IMR-90 (cell line): ENCODE results near the gene HYAL3. TPM values are rescaled to one million over a fixed set of nuclear protein-coding genes. Genes with fewer than 3 reads are reported as not detected.

Source experiments
- ATAC-seq: fragments of 200-7000 bp; cut with Tn5 transposase; 2 replicates; pipeline ENCODE4 v1.9.1; 2020; ENCODE audit warnings: low read depth, mild to moderate bottlenecking, moderate library complexity
- BruUV-seq: library from RNA; stranded (reverse); fragments of 400-500 nt; replicated peaks from 2 replicates; lab custom pipeline; 2021; lab: Mats Ljungman, UMichigan
- CTCF ChIA-PET: fragments of 300-600 bp; formaldehyde crosslinking; extraction: SDS; loops from one replicate; lab custom pipeline; 2021; ENCODE audit warnings: antibody characterized with exemption; lab: Yijun Ruan, JAX
- POLR2A ChIA-PET: fragments of 300-600 bp; sonication (Branson Sonifier 250); formaldehyde crosslinking; loops from one replicate; lab custom pipeline; 2022; ENCODE audit warnings: antibody characterized with exemption; ENCODE audit not compliant: unreplicated experiment; lab: Charles Lee
- DNase-seq: peaks from one replicate; pipeline ENCODE4 v3.0.0; 2013
- H2AFZ ChIP-seq: replicated peaks from 2 replicates; pipeline ENCODE3; 2013; ENCODE audit warnings: low read length, mild to moderate bottlenecking; ENCODE audit not compliant: poor library complexity
- H2AK5ac ChIP-seq: 2 replicates; pipeline ENCODE4 v1.6.1; 2013; ENCODE audit warnings: low read depth, low read length, inconsistent platforms
- H2AK9ac ChIP-seq: replicated peaks from 2 replicates; pipeline ENCODE3; 2013; ENCODE audit warnings: mild to moderate bottlenecking, low read depth, low read length, moderate library complexity; ENCODE audit not compliant: poor library complexity
- H2BK120ac ChIP-seq: 2 replicates; pipeline ENCODE4 v1.6.1; 2013; ENCODE audit warnings: low read depth, low read length, inconsistent platforms
- H2BK15ac ChIP-seq: 3 replicates; pipeline ENCODE4 v1.6.1; 2013; ENCODE audit warnings: low read depth, low read length, inconsistent platforms
- H2BK20ac ChIP-seq: 2 replicates; pipeline ENCODE4 v1.6.1; 2013; ENCODE audit warnings: low read depth, mild to moderate bottlenecking, inconsistent platforms, low read length, moderate library complexity
- H2BK5ac ChIP-seq: 2 replicates; pipeline ENCODE4 v1.6.1; 2013; ENCODE audit warnings: mild to moderate bottlenecking, low read depth, low read length, inconsistent platforms; ENCODE audit not compliant: poor library complexity, severe bottlenecking
- H3K14ac ChIP-seq: replicated peaks from 2 replicates; pipeline ENCODE4 v1.6.1; 2013; ENCODE audit warnings: low read depth, low read length, inconsistent platforms
- H3K18ac ChIP-seq: 2 replicates; pipeline ENCODE4 v1.6.1; 2013; ENCODE audit warnings: low read depth, low read length, control low read depth
- H3K23ac ChIP-seq: 2 replicates; pipeline ENCODE4 v1.6.1; 2013; ENCODE audit warnings: low read depth, low read length, inconsistent platforms
- H3K27ac ChIP-seq: 2 replicates; pipeline ENCODE4 v1.5.1; 2013; ENCODE audit warnings: mild to moderate bottlenecking, control low read depth, low read length; ENCODE audit not compliant: insufficient read depth
- H3K27me3 ChIP-seq: 2 replicates; pipeline ENCODE4 v1.6.1; 2013; ENCODE audit warnings: low read length; ENCODE audit not compliant: control insufficient read depth, insufficient read depth
- H3K36me3 ChIP-seq: 2 replicates; pipeline ENCODE4 v1.6.1; 2013; ENCODE audit warnings: low read length, mixed read lengths; ENCODE audit not compliant: control insufficient read depth, insufficient read depth
- H3K4ac ChIP-seq: 2 replicates; pipeline ENCODE4 v1.6.1; 2013; ENCODE audit warnings: low read depth, low read length, inconsistent platforms
- H3K4me1 ChIP-seq: 2 replicates; pipeline ENCODE4 v1.6.1; 2013; ENCODE audit warnings: low read length, mixed read lengths; ENCODE audit not compliant: control insufficient read depth, insufficient read depth
- H3K4me2 ChIP-seq: 2 replicates; pipeline ENCODE4 v1.6.1; 2013; ENCODE audit warnings: low read depth, mild to moderate bottlenecking, control low read depth, low read length, moderate library complexity
- H3K4me3 ChIP-seq: 2 replicates; pipeline ENCODE4 v1.5.1; 2013; ENCODE audit warnings: low read depth, mild to moderate bottlenecking, control low read depth, low read length, moderate library complexity; ENCODE audit not compliant: insufficient read depth
- H3K56ac ChIP-seq: 2 replicates; pipeline ENCODE4 v1.6.1; 2013; ENCODE audit warnings: low read length, inconsistent platforms; ENCODE audit not compliant: insufficient read depth; ENCODE audit errors: extremely low read depth
- H3K79me1 ChIP-seq, 2 experiments: 2 replicates each; pipeline ENCODE4 v1.6.1; 2013; ENCODE audit warnings: low read length in 2 of 2, inconsistent platforms in 1 of 2, low read depth in 1 of 2
- H3K9ac ChIP-seq: 2 replicates; pipeline ENCODE4 v1.6.1; 2013; ENCODE audit warnings: low read depth, low read length, control low read depth
- H3K9me1 ChIP-seq: 2 replicates; pipeline ENCODE4 v1.6.1; 2013; ENCODE audit warnings: low read length, inconsistent platforms; ENCODE audit not compliant: insufficient read depth
- H3K9me3 ChIP-seq: 2 replicates; pipeline ENCODE4 v1.6.1; 2013; ENCODE audit warnings: low read length; ENCODE audit not compliant: control insufficient read depth, insufficient read depth
- H4K20me1 ChIP-seq: 2 replicates; pipeline ENCODE4 v1.6.1; 2013; ENCODE audit warnings: low read length, inconsistent platforms; ENCODE audit not compliant: insufficient read depth
- H4K5ac ChIP-seq: 2 replicates; pipeline ENCODE4 v1.6.1; 2013; ENCODE audit warnings: mild to moderate bottlenecking, low read depth, low read length, control low read depth
- H4K8ac ChIP-seq, 2 experiments: 2 replicates each; pipeline ENCODE4 v1.6.1; 2013; ENCODE audit warnings: low read depth in 2 of 2, low read length in 2 of 2, control low read depth in 1 of 2, inconsistent platforms in 1 of 2
- H4K91ac ChIP-seq: 2 replicates; pipeline ENCODE4 v1.6.1; 2013; ENCODE audit warnings: low read depth, low read length, inconsistent platforms; ENCODE audit not compliant: insufficient read depth
- BHLHE40 ChIP-seq: fragments of 150-350 bp; IDR thresholded peaks from 2 replicates; pipeline ENCODE4 v1.6.1; 2016; ENCODE audit warnings: mild to moderate bottlenecking, low read depth, low read length
- CEBPB ChIP-seq: IDR thresholded peaks from 2 replicates; pipeline ENCODE4 v1.6.1; 2012; ENCODE audit warnings: low read depth, low read length, improper control_type of control experiment
- CHD1 ChIP-seq: IDR thresholded peaks from 2 replicates; pipeline ENCODE4 v1.6.1; 2012; ENCODE audit warnings: low read depth, low read length, improper control_type of control experiment
- FOS ChIP-seq: fragments of 150-350 bp; IDR thresholded peaks from 2 replicates; pipeline ENCODE4 v1.6.1; 2016; ENCODE audit warnings: low read depth, low read length
- MAFK ChIP-seq: IDR thresholded peaks from 2 replicates; pipeline ENCODE4 v1.6.1; 2012; ENCODE audit warnings: low read depth, low read length, improper control_type of control experiment
- MAZ ChIP-seq: IDR thresholded peaks from 2 replicates; pipeline ENCODE4 v1.6.1; 2012; ENCODE audit warnings: low read depth, mild to moderate bottlenecking, low read length, improper control_type of control experiment, moderate library complexity, borderline replicate concordance
- MXI1 ChIP-seq: IDR thresholded peaks from 2 replicates; pipeline ENCODE4 v1.6.1; 2012; ENCODE audit warnings: low read depth, mild to moderate bottlenecking, low read length, moderate library complexity, borderline replicate concordance
- NFE2L2 ChIP-seq: fragments of 150-350 bp; IDR thresholded peaks from 2 replicates; pipeline ENCODE4 v1.6.1; 2016; ENCODE audit warnings: low read depth, mild to moderate bottlenecking, low read length
- POLR2A ChIP-seq: IDR thresholded peaks from 2 replicates; pipeline ENCODE4 v1.6.1; 2012; ENCODE audit warnings: mild to moderate bottlenecking, low read depth, low read length
- RAD21 ChIP-seq: IDR thresholded peaks from 2 replicates; pipeline ENCODE4 v1.6.1; 2012; ENCODE audit warnings: low read length, improper control_type of control experiment
- RCOR1 ChIP-seq: IDR thresholded peaks from 2 replicates; pipeline ENCODE4 v1.6.1; 2012; ENCODE audit warnings: mild to moderate bottlenecking, low read length, improper control_type of control experiment; ENCODE audit not compliant: insufficient replicate concordance
- RFX5 ChIP-seq: IDR thresholded peaks from 2 replicates; pipeline ENCODE4 v1.8.0; 2012; ENCODE audit warnings: low read depth, mild to moderate bottlenecking, low read length, moderate library complexity
- SMC3 ChIP-seq: fragments of 150-350 bp; IDR thresholded peaks from 2 replicates; pipeline ENCODE4 v1.6.1; 2016; ENCODE audit warnings: low read depth, mild to moderate bottlenecking, antibody characterized with exemption, low read length, moderate library complexity
- WGBS, 2 experiments: methylation state at CpG; one replicate each; pipeline versions ENCODE4 v1.1.5 to v1.1.7; 2013; ENCODE audit warnings: missing lambda C conversion rate in 2 of 2; ENCODE audit not compliant: insufficient read length in 1 of 2; ENCODE audit errors: extremely low coverage in 2 of 2; 5-methylcytosine and 5-hydroxymethylcytosine counted together
- dilution Hi-C: fragments of 300-500 bp; cut with HindIII; formaldehyde crosslinking; loops from one replicate; pipeline ENCODE4 v1.14.3; 2018; ENCODE audit warnings: low sequenced_read_pairs; ENCODE audit not compliant: unreplicated experiment
- in situ Hi-C: fragments of 300-500 bp; cut with MboI; formaldehyde crosslinking; loops from 3 replicates; pipeline ENCODE4 v1.14.3; 2019; ENCODE audit warnings: low sequenced_read_pairs, inconsistent platforms, mixed read lengths
- intact Hi-C: fragments of 100-400 bp; cut with micrococcal nuclease; formaldehyde crosslinking; loops from 2 replicates; pipeline ENCODE4 v1.10.0; 2022
- polyA plus RNA-seq, 3 experiments: library from polyadenylated mRNA; depleted of rRNA; stranded (reverse); fragments of >200 nt; gene quantifications; 2 replicates each; pipeline ENCODE4 v1.2.3, GENCODE V29; 2012; ENCODE audit warnings: low replicate concordance in 1 of 3
- total RNA-seq: library from RNA; depleted of rRNA; stranded (reverse); fragments of >200 nt; gene quantifications from 2 replicates; pipeline ENCODE4 v1.2.3, GENCODE V29; 2012
- TF ChIP-seq, protein P1 (sequence below): fragments of 150-350 bp; IDR thresholded peaks from 2 replicates; pipeline ENCODE4 v1.6.1; 2017; ENCODE audit warnings: mild to moderate bottlenecking, antibody characterized with exemption, low read length, low read depth
- TF ChIP-seq, protein P2 (sequence below): fragments of 150-350 bp; IDR thresholded peaks from 2 replicates; pipeline ENCODE4 v1.6.1; 2016; ENCODE audit warnings: low read depth, mild to moderate bottlenecking, low read length, moderate library complexity, borderline replicate concordance

Gene HYAL3
- total and polyA plus RNA-seq, 2 of the 4 experiments (the other 2 are of a cell fraction) = 2.7 to 5.7 TPM

DNA sequence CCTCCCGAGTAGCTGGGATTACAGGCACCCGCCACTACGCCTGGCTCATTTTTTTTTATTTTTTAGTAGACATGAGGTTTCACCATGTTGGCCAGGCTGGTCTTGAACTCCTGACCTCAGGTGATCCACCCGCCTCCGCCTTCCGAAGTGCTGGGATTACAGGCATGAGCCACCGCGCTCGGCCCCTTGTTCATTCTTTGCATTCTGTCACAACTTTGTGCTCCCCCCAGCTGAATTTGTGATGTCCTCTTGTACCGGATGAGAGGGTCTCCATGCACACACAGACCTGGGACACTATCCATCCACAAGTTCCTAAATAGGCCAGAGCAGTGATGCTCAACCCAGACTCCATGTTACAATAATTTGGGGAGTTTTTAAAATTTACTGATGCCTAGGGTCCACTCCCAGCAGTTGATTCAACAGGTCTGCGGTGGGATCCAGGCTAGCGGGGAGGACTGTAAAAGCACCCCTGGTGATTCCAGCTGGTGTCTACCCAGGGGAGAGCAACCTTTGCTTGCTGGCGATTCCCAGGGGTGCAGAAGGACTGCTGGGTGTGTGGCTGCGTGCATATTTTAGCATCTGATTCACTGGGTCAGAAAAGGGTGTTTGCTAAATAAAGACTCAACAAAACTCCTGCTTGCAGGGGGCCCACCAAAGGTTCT, 40.4 kb upstream of the HYAL3 start:
- in situ Hi-C loops = loop anchor here (25.0 kb wide), 3 partner anchors 1048 to 1823 kb away; partner anchors contain the start of genes ABHD14B, GPR62, MANF and PCBP4
- TF ChIP-seq RAD21 (no peak), SMC3 (no peak), CHD1 (no peak), CEBPB (no peak), FOS (no peak), RFX5 (no peak), RCOR1 (no peak), MAFK (no peak), NFE2L2 (no peak), BHLHE40 (no peak), MAZ (no peak), POLR2A (no peak), MXI1 (no peak)
- TF ChIP-seq, protein P1, sequence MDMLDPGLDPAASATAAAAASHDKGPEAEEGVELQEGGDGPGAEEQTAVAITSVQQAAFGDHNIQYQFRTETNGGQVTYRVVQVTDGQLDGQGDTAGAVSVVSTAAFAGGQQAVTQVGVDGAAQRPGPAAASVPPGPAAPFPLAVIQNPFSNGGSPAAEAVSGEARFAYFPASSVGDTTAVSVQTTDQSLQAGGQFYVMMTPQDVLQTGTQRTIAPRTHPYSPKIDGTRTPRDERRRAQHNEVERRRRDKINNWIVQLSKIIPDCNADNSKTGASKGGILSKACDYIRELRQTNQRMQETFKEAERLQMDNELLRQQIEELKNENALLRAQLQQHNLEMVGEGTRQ = no peak
- TF ChIP-seq, protein P2, sequence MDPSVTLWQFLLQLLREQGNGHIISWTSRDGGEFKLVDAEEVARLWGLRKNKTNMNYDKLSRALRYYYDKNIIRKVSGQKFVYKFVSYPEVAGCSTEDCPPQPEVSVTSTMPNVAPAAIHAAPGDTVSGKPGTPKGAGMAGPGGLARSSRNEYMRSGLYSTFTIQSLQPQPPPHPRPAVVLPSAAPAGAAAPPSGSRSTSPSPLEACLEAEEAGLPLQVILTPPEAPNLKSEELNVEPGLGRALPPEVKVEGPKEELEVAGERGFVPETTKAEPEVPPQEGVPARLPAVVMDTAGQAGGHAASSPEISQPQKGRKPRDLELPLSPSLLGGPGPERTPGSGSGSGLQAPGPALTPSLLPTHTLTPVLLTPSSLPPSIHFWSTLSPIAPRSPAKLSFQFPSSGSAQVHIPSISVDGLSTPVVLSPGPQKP = no peak

More for the DNA sequence above, 40.4 kb upstream of the HYAL3 start:
- Histone ChIP-seq H3K14ac (peak overlapping the region; percentile 65), H2BK20ac (peak overlapping the region; percentile 21; the same call in 1 of the 2 replicates), H3K4me2 (peak overlapping the region; percentile 79), H3K18ac (no peak overlapping the region), H2BK15ac (peak overlapping the region; percentile 58; the same call in 1 of the 3 replicates), H4K20me1 (peaks cover 22% of the 10 kb centered on the region), H3K4me1 (peaks cover 24% of the 10 kb centered on the region), H2BK5ac (peak overlapping the region; percentile 82), H3K27ac (no peak overlapping the region), H3K9me3 (no peaks in the 10 kb centered on the region), H2BK120ac (peak overlapping the region; percentile 58), H3K9ac (peak overlapping the region; percentile 69; the same call in 1 of the 2 replicates), H3K79me1 (peaks cover 15 to 43% of the 10 kb centered on the region in 2 experiments; a peak in 3 of 4 replicates), H3K56ac (peak overlapping the region; percentile 4; the same call in 1 of the 2 replicates), H2AFZ (peak overlapping the region; percentile 94), H4K91ac (peak overlapping the region; percentile 73), H3K27me3 (no peaks in the 10 kb centered on the region), H3K9me1 (peaks cover 17% of the 10 kb centered on the region), H2AK9ac (peak overlapping the region; percentile 12), H4K8ac (peak overlapping the region; percentile 59 to 97), H3K36me3 (no peaks in the 10 kb centered on the region; the same call in 1 of the 2 replicates), H3K23ac (peak overlapping the region; percentile 34), H4K5ac (no peak overlapping the region), H3K4ac (peak overlapping the region; percentile 39), H2AK5ac (peak overlapping the region; percentile 24; the same call in 1 of the 2 replicates), H3K4me3 (peak overlapping the region; percentile 43; the same call in 1 of the 2 replicates)
- intact Hi-C loops (no loop called here), dilution Hi-C loops (no loop called here)
- CTCF ChIA-PET = no interaction called here
- ATAC-seq (no peak), DNase-seq (peak; percentile 45)
- POLR2A ChIA-PET = no interaction called here
- BruUV-seq = no TSS peak
- WGBS, 2 experiments = 97% methylated on average over 5 of the region's 14 CpGs; no CpG with 5 or more reads in 1 of the 2 experiments
